ENCODE results near the gene A1BG. TPM values are rescaled to one million over a fixed set of nuclear protein-coding genes. Genes with fewer than 3 reads are reported as not detected.

A1BG gene
- total RNA-seq, 1 donor from 2014 or later: 7.5 TPM

DNA sequence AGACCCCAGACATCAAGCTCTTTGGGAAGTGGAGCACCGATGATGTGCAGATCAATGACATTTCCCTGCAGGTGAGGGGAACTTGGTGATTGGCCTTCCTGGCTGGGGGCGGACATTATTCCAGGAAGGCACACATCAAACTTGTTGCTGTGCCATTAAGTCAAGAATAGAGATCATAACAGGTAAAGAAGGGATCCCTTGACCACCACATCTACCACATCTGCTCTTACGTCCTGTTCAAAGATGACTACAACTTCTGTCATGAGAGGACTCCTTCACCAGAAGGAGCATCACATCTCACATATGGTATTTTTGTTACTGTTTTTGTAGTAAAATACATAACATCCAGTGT is 34.9 kb upstream of the A1BG start:
- no peaks in the 10 kb centered on the region for H3K27me3 ChIP-seq
- H3K9me3 Mint-ChIP-seq: no peaks in the 10 kb centered on the region
- H2AFZ ChIP-seq (replicated peaks): no peak overlapping the region
- no peaks in the 10 kb centered on the region for H3K9me3 ChIP-seq (ENCODE audit: low read depth)
- peaks cover 29% of the 10 kb centered on the region for H3F3A ChIP-seq (ENCODE audit: low read depth)
- DNase-seq (ENCODE audit: low spot score): no peak
- H3K27ac Mint-ChIP-seq: no peak overlapping the region
- H3K4me1 ChIP-seq: peaks cover 14% of the 10 kb centered on the region
- H3K4me1 Mint-ChIP-seq: peaks cover 28% of the 10 kb centered on the region
- no peaks in the 10 kb centered on the region for H3K36me3 ChIP-seq
- peak overlapping the region; percentile 77 for H3K4me3 ChIP-seq
- peaks cover 10% of the 10 kb centered on the region for H4K20me1 ChIP-seq (ENCODE audit: low read depth)
- peak overlapping the region; percentile 97 for H3K4me2 ChIP-seq
- peaks cover 16% of the 10 kb centered on the region for H3K36me3 Mint-ChIP-seq
- TF ChIP-seq EZH2 (IDR thresholded peaks at IDR 0.05): no peak
- TF ChIP-seq, protein P1, sequence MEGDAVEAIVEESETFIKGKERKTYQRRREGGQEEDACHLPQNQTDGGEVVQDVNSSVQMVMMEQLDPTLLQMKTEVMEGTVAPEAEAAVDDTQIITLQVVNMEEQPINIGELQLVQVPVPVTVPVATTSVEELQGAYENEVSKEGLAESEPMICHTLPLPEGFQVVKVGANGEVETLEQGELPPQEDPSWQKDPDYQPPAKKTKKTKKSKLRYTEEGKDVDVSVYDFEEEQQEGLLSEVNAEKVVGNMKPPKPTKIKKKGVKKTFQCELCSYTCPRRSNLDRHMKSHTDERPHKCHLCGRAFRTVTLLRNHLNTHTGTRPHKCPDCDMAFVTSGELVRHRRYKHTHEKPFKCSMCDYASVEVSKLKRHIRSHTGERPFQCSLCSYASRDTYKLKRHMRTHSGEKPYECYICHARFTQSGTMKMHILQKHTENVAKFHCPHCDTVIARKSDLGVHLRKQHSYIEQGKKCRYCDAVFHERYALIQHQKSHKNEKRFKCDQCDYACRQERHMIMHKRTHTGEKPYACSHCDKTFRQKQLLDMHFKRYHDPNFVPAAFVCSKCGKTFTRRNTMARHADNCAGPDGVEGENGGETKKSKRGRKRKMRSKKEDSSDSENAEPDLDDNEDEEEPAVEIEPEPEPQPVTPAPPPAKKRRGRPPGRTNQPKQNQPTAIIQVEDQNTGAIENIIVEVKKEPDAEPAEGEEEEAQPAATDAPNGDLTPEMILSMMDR (IDR thresholded peaks at IDR 0.05): no peak
- TF ChIP-seq EZH2phosphoT487 (IDR thresholded peaks at IDR 0.05): no peak
- H3K27me3 Mint-ChIP-seq (ENCODE audit: insufficient read depth, low read depth): peaks cover 7% of the 10 kb centered on the region
- peaks cover 58% of the 10 kb centered on the region for H3K79me2 ChIP-seq (ENCODE audit: low read depth)
- peak overlapping the region; percentile 67 for H3K9ac ChIP-seq
- peak overlapping the region; percentile 97 for H3K4me3 Mint-ChIP-seq
- no peak overlapping the region for H3K27ac ChIP-seq

DNA sequence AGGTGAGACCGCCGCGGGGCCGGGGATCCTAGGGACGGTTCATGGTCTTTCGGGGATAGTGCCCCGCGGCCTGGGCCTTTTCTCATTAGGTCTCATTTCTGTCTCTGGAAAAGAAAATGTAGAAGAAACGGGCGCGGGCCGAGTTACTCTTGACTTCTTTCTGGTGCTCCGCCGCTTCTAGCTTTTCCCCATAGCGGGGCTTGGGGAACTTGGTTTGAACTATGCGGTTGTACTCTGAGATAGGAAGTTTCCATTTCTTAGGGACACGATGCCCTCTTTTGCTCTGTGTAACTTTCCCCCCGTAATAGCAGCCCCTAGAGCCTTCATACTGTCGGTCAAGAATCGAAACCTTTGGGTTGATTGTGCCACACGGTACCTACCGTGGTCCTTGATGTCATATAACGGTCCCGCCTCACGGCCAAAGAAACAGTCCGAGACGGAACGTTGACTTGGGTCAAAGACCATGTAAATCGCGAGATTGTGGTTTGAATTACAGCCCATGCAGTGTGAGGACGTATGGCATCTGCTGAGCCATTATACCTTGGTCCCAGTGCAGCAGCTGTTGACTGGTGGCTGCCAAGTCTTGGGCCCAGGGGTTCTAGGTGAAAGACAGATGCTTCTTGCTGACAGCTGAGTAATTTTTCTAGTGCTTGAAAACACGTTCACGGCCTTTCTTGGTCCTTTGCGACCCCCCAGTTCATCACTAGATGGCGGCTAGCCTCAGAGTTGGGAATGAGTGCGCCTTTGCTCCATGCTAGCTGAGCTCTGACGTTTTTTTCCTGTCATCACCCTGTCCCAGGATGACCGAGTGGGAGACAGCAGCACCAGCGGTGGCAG is 34.3 kb upstream of the A1BG start:
- Histone ChIP-seq H3K9me3 (ENCODE audit: low read depth) (no peaks in the 10 kb centered on the region), H2AFZ (replicated peaks) (no peak overlapping the region), H3K36me3 (no peaks in the 10 kb centered on the region), H3K4me2 (peak overlapping the region; percentile 97), H3K4me3 (peak overlapping the region; percentile 77), H3F3A (ENCODE audit: low read depth) (peaks cover 29% of the 10 kb centered on the region), H3K4me1 (peaks cover 14% of the 10 kb centered on the region), H3K27ac (no peak overlapping the region), H3K27me3 (no peaks in the 10 kb centered on the region), H3K79me2 (ENCODE audit: low read depth) (peaks cover 58% of the 10 kb centered on the region), H4K20me1 (ENCODE audit: low read depth) (peaks cover 10% of the 10 kb centered on the region), H3K9ac (peak overlapping the region; percentile 67)
- H3K4me3 Mint-ChIP-seq: peak overlapping the region; percentile 97
- no peak for DNase-seq (ENCODE audit: low spot score)
- peaks cover 16% of the 10 kb centered on the region for H3K36me3 Mint-ChIP-seq
- H3K4me1 Mint-ChIP-seq: peaks cover 28% of the 10 kb centered on the region
- no peaks in the 10 kb centered on the region for H3K9me3 Mint-ChIP-seq
- H3K27ac Mint-ChIP-seq: peak overlapping the region; percentile 99
- TF ChIP-seq EZH2 (IDR thresholded peaks at IDR 0.05): no peak
- TF ChIP-seq, protein P1 (IDR thresholded peaks at IDR 0.05): peak; percentile 11
- H3K27me3 Mint-ChIP-seq (ENCODE audit: insufficient read depth, low read depth): peaks cover 10% of the 10 kb centered on the region

DNA sequence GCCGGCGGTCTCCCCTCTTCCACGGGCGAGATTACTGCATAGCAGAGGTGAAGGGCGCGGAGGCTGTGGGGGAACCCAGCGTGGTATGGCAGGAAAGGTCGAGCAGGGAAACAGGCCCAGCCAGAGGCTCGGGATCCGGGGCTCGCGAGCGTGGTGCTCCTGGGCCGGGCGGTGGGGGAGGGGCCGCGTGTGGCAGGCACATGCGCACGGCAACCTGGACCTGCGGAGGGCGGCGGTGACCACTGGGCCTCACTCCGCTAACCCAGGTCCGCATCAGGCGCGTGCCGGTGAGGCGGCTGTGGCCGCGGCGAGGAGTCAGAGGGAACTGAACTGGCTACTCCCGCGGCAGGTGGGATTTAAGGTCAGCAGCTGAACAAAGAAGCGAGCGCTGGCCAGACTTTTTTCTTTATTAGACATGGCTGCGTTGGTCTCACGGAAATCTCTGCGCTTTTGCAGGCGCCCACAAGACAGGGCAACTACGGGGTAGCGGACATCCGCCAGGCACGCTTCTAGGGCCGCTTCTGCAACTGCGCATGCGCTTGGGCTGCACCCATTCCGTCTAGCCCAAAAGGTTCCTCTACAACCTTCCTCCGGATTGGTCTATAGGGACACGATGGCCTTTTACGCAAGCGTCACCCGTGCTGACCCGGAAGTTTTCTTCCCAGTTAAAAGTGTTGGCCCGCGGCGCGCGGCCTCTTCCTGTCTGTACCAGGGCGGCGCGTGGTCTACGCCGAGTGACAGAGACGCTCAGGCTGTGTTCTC is 33.5 kb upstream of the A1BG start, which contains the start of gene RPS5:
RPS5 (plus strand) TSS at position 694 of the 762 bp plus-strand sequence. CDS start 869 bp downstream, outside the sequence.
- no peaks in the 10 kb centered on the region for H3K27me3 ChIP-seq
- H3K4me1 ChIP-seq: peaks cover 16% of the 10 kb centered on the region
- peak within 1 kb of the TSS; percentile 77 for H2AFZ ChIP-seq (replicated peaks)
- H3K9me3 ChIP-seq (ENCODE audit: low read depth): no peaks in the 10 kb centered on the region
- no peaks in the 10 kb centered on the region for H3K36me3 ChIP-seq
- H3K4me1 Mint-ChIP-seq: peaks cover 33% of the 10 kb centered on the region
- DNase-seq (ENCODE audit: low spot score): peak; percentile 98
- H3K4me3 Mint-ChIP-seq: peak within 1 kb of the TSS; percentile 97
- peaks cover 10% of the 10 kb centered on the region for H4K20me1 ChIP-seq (ENCODE audit: low read depth)
- H3K4me2 ChIP-seq: peak within 1 kb of the TSS; percentile 97
- peaks cover 14% of the 10 kb centered on the region for H3K27me3 Mint-ChIP-seq (ENCODE audit: insufficient read depth, low read depth)
- peak within 1 kb of the TSS; percentile 79 for H3K9ac ChIP-seq
- H3K79me2 ChIP-seq (ENCODE audit: low read depth): peaks cover 56% of the 10 kb centered on the region
- H3K27ac ChIP-seq: peak within 1 kb of the TSS; percentile 90
- peaks cover 32% of the 10 kb centered on the region for H3F3A ChIP-seq (ENCODE audit: low read depth)
- H3K9me3 Mint-ChIP-seq: no peaks in the 10 kb centered on the region
- no peak for TF ChIP-seq EZH2phosphoT487 (IDR thresholded peaks at IDR 0.05)
- TF ChIP-seq, protein P1 (IDR thresholded peaks at IDR 0.05): no peak
- H3K36me3 Mint-ChIP-seq: peaks cover 13% of the 10 kb centered on the region
- peak within 1 kb of the TSS; percentile 77 for H3K4me3 ChIP-seq
- peak within 1 kb of the TSS; percentile 99 for H3K27ac Mint-ChIP-seq

Data from neural progenitor cell (in vitro differentiated cells).